WTC11 (cell line): ENCODE measurements around the gene ERFL. TPM values are rescaled to one million over a fixed set of nuclear protein-coding genes. Genes with fewer than 3 reads are reported as not detected.

Experiments used
- ATAC-seq: fragments of 200-7000 bp; cut with Tn5 transposase; 2 replicates; pipeline ENCODE4 v1.10.0; 2021; ENCODE audit warnings: mild to moderate bottlenecking, moderate library complexity
- CTCF ChIA-PET: fragments of 300-600 bp; sonication (Branson Sonifier 250); formaldehyde crosslinking; loops from one replicate; lab custom pipeline; 2021; ENCODE audit warnings: antibody characterized with exemption; lab: Charles Lee
- POLR2A ChIA-PET: fragments of 350-600 bp; sonication (Branson Sonifier 250); formaldehyde crosslinking; loops from one replicate; lab custom pipeline; 2021; ENCODE audit warnings: antibody characterized with exemption; lab: Charles Lee
- DNase-seq: peaks from one replicate; pipeline ENCODE4 v3.0.0; 2021; ENCODE audit warnings: low spot score
- H3K27ac Mint-ChIP-seq: 2 replicates; pipeline ENCODE4 v1.8.0; 2021; ENCODE audit warnings: mixed read lengths
- H3K27me3 Mint-ChIP-seq: 2 replicates; pipeline ENCODE4 v1.8.0; 2021; ENCODE audit warnings: low read depth, mild to moderate bottlenecking, moderate library complexity, mixed read lengths
- H3K36me3 Mint-ChIP-seq: 2 replicates; pipeline ENCODE4 v1.8.0; 2021; ENCODE audit warnings: mixed read lengths
- H3K4me1 Mint-ChIP-seq: 2 replicates; pipeline ENCODE4 v1.8.0; 2022; ENCODE audit warnings: mixed read lengths
- H3K4me3 Mint-ChIP-seq: 2 replicates; pipeline ENCODE4 v1.8.0; 2021; ENCODE audit warnings: mild to moderate bottlenecking, moderate library complexity, mixed read lengths
- H3K9me3 Mint-ChIP-seq: 2 replicates; pipeline ENCODE4 v1.8.0; 2021; ENCODE audit warnings: mixed read lengths
- CREM ChIP-seq: sonication (generic); formaldehyde crosslinking; IDR thresholded peaks from 2 replicates; pipeline ENCODE4 v1.8.1; 2022; ENCODE audit warnings: mild to moderate bottlenecking, missing genetic modification reagents, moderate library complexity
- EMX1 ChIP-seq: fragments of 250-450 bp; sonication (Bioruptor Pico); IDR thresholded peaks from 2 replicates; pipeline ENCODE4 v1.8.0; 2021; ENCODE audit warnings: mild to moderate bottlenecking
- FOXP1 ChIP-seq: sonication (generic); formaldehyde crosslinking; IDR thresholded peaks from 2 replicates; pipeline ENCODE4 v1.8.0; 2022; ENCODE audit warnings: missing genetic modification reagents, mild to moderate bottlenecking, moderate library complexity, borderline replicate concordance
- NR2C2 ChIP-seq: sonication (generic); formaldehyde crosslinking; IDR thresholded peaks from 2 replicates; pipeline ENCODE4 v1.8.0; 2022; ENCODE audit warnings: mild to moderate bottlenecking, missing genetic modification reagents
- SOX15 ChIP-seq: fragments of 250-450 bp; sonication (Bioruptor Pico); IDR thresholded peaks from 2 replicates; pipeline ENCODE4 v1.9.0; 2021; ENCODE audit warnings: mild to moderate bottlenecking
- SP1 ChIP-seq: sonication (generic); formaldehyde crosslinking; conservative IDR thresholded peaks from 2 replicates; pipeline ENCODE4 v1.8.1; 2022; ENCODE audit warnings: missing genetic modification reagents
- TEAD4 ChIP-seq: sonication (generic); formaldehyde crosslinking; IDR thresholded peaks from 2 replicates; pipeline ENCODE4 v1.8.0; 2022; ENCODE audit warnings: mild to moderate bottlenecking, missing genetic modification reagents
- TP53 ChIP-seq: sonication (generic); formaldehyde crosslinking; IDR thresholded peaks from 2 replicates; pipeline ENCODE4 v1.8.1; 2023; ENCODE audit warnings: mild to moderate bottlenecking, missing genetic modification reagents
- ZNF263 ChIP-seq: sonication (generic); formaldehyde crosslinking; IDR thresholded peaks from 2 replicates; pipeline ENCODE4 v1.8.1; 2022; ENCODE audit warnings: low read depth, mild to moderate bottlenecking, moderate library complexity, missing genetic modification reagents
- ZNF317 ChIP-seq: sonication (generic); formaldehyde crosslinking; IDR thresholded peaks from 2 replicates; pipeline ENCODE4 v1.8.1; 2023; ENCODE audit warnings: low read depth, mild to moderate bottlenecking, moderate library complexity, missing genetic modification reagents, borderline replicate concordance
- ZNF671 ChIP-seq: fragments of 250-450 bp; sonication (Bioruptor Pico); IDR thresholded peaks from 2 replicates; pipeline ENCODE4 v1.8.0; 2021; ENCODE audit warnings: mild to moderate bottlenecking
- total RNA-seq: library from RNA; stranded (reverse); gene quantifications from 3 replicates; pipeline ENCODE4 v1.2.3, GENCODE V29; 2021
- TF ChIP-seq, protein P1 (sequence below): sonication (generic); formaldehyde crosslinking; IDR thresholded peaks from 2 replicates; pipeline ENCODE4 v1.8.1; 2023; ENCODE audit warnings: mild to moderate bottlenecking, missing genetic modification reagents
- TF ChIP-seq, protein P2 (sequence below): fragments of 250-450 bp; sonication (Bioruptor Pico); IDR thresholded peaks from 2 replicates; pipeline ENCODE4 v1.9.0; 2021; ENCODE audit warnings: mild to moderate bottlenecking, borderline replicate concordance
- TF ChIP-seq, protein P3 (sequence below): sonication (generic); formaldehyde crosslinking; IDR thresholded peaks from 2 replicates; pipeline ENCODE4 v1.8.0; 2023; ENCODE audit warnings: missing genetic modification reagents, mild to moderate bottlenecking, borderline replicate concordance
- TF ChIP-seq, protein P4 (sequence below): fragments of 250-450 bp; sonication (Bioruptor Pico); IDR thresholded peaks from 2 replicates; pipeline ENCODE4 v1.9.0; 2021; ENCODE audit warnings: mild to moderate bottlenecking
- TF ChIP-seq, protein P5 (sequence below): fragments of 250-450 bp; sonication (Bioruptor Pico); IDR thresholded peaks from 2 replicates; pipeline ENCODE4 v1.9.0; 2021; ENCODE audit warnings: moderate library complexity, mild to moderate bottlenecking, inconsistent platforms, borderline replicate concordance

The ERFL gene
- total RNA-seq, 1 experiment from 2014 or later: 0.31 TPM

DNA sequence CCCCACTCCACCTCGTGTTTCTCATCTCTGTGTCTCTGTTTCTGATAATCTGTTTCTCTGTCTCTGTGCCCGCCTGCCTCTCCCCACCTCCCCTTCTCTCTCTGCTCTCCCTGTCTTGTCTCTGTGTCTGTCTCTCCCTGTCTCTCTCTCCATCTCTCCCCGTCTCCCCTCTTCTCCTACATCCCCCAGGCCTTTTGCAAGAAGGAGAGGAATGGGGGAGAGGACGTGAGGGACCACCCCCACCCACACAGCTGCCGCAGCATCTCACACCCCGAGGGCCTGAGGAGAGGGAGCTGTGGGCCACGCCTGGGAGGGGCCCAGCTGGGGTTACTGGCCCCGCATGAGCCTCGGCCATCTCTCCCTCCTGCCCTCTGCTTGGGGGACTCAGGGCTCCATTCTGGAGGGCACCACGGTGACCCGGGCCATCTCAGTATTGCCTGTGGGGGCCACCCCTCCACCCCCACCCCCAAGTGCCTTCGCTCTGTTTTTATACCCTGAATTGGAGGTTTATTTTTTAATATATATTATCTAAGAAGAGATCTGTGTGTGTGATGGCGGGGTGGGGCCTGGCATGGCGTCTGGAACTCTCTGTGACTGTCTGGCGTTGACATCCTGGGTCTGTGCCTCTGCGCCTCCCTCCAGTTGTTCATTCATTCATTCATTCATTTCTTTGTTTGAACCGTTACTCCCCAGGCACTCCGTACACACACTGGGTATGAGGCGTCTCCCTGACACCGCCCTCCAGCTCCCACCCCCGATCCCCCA is 21.2 kb downstream of the ERFL start (continued):
- TF ChIP-seq, protein P1, sequence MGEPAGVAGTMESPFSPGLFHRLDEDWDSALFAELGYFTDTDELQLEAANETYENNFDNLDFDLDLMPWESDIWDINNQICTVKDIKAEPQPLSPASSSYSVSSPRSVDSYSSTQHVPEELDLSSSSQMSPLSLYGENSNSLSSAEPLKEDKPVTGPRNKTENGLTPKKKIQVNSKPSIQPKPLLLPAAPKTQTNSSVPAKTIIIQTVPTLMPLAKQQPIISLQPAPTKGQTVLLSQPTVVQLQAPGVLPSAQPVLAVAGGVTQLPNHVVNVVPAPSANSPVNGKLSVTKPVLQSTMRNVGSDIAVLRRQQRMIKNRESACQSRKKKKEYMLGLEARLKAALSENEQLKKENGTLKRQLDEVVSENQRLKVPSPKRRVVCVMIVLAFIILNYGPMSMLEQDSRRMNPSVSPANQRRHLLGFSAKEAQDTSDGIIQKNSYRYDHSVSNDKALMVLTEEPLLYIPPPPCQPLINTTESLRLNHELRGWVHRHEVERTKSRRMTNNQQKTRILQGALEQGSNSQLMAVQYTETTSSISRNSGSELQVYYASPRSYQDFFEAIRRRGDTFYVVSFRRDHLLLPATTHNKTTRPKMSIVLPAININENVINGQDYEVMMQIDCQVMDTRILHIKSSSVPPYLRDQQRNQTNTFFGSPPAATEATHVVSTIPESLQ (CRISPR knock-in tag): no peak
- TF ChIP-seq NR2C2 (CRISPR knock-in tag) (no peak), ZNF263 (CRISPR knock-in tag) (no peak), CREM (CRISPR knock-in tag) (no peak), ZNF671 (no peak), TEAD4 (CRISPR knock-in tag) (no peak), EMX1 (CRISPR knock-in tag) (no peak)
- TF ChIP-seq, protein P2, sequence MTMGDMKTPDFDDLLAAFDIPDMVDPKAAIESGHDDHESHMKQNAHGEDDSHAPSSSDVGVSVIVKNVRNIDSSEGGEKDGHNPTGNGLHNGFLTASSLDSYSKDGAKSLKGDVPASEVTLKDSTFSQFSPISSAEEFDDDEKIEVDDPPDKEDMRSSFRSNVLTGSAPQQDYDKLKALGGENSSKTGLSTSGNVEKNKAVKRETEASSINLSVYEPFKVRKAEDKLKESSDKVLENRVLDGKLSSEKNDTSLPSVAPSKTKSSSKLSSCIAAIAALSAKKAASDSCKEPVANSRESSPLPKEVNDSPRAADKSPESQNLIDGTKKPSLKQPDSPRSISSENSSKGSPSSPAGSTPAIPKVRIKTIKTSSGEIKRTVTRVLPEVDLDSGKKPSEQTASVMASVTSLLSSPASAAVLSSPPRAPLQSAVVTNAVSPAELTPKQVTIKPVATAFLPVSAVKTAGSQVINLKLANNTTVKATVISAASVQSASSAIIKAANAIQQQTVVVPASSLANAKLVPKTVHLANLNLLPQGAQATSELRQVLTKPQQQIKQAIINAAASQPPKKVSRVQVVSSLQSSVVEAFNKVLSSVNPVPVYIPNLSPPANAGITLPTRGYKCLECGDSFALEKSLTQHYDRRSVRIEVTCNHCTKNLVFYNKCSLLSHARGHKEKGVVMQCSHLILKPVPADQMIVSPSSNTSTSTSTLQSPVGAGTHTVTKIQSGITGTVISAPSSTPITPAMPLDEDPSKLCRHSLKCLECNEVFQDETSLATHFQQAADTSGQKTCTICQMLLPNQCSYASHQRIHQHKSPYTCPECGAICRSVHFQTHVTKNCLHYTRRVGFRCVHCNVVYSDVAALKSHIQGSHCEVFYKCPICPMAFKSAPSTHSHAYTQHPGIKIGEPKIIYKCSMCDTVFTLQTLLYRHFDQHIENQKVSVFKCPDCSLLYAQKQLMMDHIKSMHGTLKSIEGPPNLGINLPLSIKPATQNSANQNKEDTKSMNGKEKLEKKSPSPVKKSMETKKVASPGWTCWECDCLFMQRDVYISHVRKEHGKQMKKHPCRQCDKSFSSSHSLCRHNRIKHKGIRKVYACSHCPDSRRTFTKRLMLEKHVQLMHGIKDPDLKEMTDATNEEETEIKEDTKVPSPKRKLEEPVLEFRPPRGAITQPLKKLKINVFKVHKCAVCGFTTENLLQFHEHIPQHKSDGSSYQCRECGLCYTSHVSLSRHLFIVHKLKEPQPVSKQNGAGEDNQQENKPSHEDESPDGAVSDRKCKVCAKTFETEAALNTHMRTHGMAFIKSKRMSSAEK (CRISPR knock-in tag): no peak

DNA sequence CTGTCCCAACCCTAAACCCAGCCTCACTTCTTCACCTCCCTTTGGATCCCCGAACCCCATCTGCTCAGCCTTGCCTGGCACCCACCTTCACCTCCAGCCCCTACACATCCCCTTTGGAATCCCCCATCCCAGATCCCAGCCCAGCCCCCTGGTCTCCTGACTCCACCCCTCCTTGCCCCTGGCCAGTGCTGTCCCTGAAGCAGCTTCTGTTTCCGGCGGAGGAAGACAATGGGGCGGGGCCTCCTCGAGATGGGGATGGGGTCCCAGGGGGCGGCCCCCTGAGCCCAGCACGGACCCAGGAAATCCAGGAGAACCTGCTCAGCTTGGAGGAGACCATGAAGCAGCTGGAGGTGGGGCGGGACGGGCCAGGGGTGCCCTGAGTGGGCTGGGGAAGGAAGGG is 22.0 kb downstream of the ERFL start:
- DNase-seq: no peak
- CTCF ChIA-PET: interaction anchor here (0.9 to 1.7 kb wide), 4 partner anchors 10 to 31 kb away, joined by 3 to 7 read pairs (median 4); no protein-coding TSS in a partner anchor
- TF ChIP-seq FOXP1 (no peak), ZNF263 (CRISPR knock-in tag) (no peak)
- ATAC-seq: peak; percentile 43
- POLR2A ChIA-PET: interaction anchor here (0.6 to 1.7 kb wide), 4 partner anchors 14 to 36 kb away, joined by 3 to 5 read pairs (median 4); no protein-coding TSS in a partner anchor
- Mint-ChIP-seq H3K4me1 (no peaks in the 10 kb centered on the region), H3K36me3 (peaks cover 26% of the 10 kb centered on the region), H3K27ac (peak overlapping the region; percentile 10; the same call in 1 of the 2 replicates), H3K27me3 (peaks cover 7% of the 10 kb centered on the region), H3K4me3 (no peak overlapping the region), H3K9me3 (no peaks in the 10 kb centered on the region)

DNA sequence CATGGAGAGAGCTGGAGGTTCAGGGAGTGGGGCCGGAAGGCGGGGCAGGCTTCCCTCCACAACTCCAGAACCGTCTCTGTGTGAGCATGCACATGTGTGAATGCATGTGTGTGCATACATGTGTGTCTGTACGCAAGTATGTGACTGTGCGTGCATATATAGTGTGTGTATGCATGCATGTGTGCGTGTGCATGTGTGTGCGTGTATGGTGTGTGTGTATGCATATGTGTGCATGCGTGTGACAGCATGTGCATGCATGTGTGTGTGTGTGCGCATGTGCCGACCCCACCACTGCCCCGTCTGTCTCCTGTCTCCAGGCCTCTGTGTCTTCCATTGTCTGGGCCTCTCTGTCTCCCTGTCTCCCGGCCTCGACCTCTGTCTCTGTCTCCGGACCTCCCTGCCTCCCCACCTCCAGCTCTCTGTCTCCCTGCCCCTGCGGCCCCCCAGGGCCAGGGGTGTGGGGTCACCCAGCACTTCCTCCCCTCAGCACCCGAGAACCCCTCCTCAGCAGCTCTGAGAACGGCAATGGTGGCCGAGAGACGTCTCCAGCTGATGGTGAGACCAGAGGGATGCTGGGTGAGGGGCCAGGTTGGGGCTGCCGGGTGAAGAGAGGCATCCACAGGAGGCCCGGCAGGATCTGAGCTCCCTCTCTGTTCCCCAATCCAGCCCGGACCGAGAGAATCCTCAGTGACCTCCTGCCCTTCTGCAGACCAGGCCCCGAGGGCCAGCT is 22.8 kb downstream of the ERFL start:
- Mint-ChIP-seq H3K4me3 (no peak overlapping the region), H3K9me3 (no peaks in the 10 kb centered on the region), H3K27ac (no peak overlapping the region; the same call in 1 of the 2 replicates), H3K27me3 (peaks cover 7% of the 10 kb centered on the region), H3K36me3 (peaks cover 27% of the 10 kb centered on the region), H3K4me1 (no peaks in the 10 kb centered on the region)
- DNase-seq (no peak), ATAC-seq (no peak)
- CTCF ChIA-PET: interaction anchor here (0.6 to 1.7 kb wide), 6 partner anchors 10 to 1477 kb away, joined by 3 to 7 read pairs (median 4); no protein-coding TSS in a partner anchor
- POLR2A ChIA-PET: interaction anchor here (0.6 to 1.7 kb wide), 4 partner anchors 13 to 37 kb away, joined by 3 to 5 read pairs (median 4); no protein-coding TSS in a partner anchor
- TF ChIP-seq SP1 (CRISPR knock-in tag) (no peak), ZNF317 (CRISPR knock-in tag) (no peak), SOX15 (no peak), TEAD4 (CRISPR knock-in tag) (no peak), TP53 (CRISPR knock-in tag) (no peak)
- TF ChIP-seq, protein P3, sequence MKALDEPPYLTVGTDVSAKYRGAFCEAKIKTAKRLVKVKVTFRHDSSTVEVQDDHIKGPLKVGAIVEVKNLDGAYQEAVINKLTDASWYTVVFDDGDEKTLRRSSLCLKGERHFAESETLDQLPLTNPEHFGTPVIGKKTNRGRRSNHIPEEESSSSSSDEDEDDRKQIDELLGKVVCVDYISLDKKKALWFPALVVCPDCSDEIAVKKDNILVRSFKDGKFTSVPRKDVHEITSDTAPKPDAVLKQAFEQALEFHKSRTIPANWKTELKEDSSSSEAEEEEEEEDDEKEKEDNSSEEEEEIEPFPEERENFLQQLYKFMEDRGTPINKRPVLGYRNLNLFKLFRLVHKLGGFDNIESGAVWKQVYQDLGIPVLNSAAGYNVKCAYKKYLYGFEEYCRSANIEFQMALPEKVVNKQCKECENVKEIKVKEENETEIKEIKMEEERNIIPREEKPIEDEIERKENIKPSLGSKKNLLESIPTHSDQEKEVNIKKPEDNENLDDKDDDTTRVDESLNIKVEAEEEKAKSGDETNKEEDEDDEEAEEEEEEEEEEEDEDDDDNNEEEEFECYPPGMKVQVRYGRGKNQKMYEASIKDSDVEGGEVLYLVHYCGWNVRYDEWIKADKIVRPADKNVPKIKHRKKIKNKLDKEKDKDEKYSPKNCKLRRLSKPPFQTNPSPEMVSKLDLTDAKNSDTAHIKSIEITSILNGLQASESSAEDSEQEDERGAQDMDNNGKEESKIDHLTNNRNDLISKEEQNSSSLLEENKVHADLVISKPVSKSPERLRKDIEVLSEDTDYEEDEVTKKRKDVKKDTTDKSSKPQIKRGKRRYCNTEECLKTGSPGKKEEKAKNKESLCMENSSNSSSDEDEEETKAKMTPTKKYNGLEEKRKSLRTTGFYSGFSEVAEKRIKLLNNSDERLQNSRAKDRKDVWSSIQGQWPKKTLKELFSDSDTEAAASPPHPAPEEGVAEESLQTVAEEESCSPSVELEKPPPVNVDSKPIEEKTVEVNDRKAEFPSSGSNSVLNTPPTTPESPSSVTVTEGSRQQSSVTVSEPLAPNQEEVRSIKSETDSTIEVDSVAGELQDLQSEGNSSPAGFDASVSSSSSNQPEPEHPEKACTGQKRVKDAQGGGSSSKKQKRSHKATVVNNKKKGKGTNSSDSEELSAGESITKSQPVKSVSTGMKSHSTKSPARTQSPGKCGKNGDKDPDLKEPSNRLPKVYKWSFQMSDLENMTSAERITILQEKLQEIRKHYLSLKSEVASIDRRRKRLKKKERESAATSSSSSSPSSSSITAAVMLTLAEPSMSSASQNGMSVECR (CRISPR knock-in tag): no peak
- TF ChIP-seq, protein P4, sequence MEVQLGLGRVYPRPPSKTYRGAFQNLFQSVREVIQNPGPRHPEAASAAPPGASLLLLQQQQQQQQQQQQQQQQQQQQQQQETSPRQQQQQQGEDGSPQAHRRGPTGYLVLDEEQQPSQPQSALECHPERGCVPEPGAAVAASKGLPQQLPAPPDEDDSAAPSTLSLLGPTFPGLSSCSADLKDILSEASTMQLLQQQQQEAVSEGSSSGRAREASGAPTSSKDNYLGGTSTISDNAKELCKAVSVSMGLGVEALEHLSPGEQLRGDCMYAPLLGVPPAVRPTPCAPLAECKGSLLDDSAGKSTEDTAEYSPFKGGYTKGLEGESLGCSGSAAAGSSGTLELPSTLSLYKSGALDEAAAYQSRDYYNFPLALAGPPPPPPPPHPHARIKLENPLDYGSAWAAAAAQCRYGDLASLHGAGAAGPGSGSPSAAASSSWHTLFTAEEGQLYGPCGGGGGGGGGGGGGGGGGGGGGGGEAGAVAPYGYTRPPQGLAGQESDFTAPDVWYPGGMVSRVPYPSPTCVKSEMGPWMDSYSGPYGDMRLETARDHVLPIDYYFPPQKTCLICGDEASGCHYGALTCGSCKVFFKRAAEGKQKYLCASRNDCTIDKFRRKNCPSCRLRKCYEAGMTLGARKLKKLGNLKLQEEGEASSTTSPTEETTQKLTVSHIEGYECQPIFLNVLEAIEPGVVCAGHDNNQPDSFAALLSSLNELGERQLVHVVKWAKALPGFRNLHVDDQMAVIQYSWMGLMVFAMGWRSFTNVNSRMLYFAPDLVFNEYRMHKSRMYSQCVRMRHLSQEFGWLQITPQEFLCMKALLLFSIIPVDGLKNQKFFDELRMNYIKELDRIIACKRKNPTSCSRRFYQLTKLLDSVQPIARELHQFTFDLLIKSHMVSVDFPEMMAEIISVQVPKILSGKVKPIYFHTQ: no peak
- TF ChIP-seq, protein P5, sequence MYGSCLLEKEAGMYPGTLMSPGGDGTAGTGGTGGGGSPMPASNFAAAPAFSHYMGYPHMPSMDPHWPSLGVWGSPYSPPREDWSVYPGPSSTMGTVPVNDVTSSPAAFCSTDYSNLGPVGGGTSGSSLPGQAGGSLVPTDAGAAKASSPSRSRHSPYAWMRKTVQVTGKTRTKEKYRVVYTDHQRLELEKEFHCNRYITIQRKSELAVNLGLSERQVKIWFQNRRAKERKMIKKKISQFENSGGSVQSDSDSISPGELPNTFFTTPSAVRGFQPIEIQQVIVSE: no peak
